Measurements from ENCODE around the gene PRAC1. TPM values are rescaled to one million over a fixed set of nuclear protein-coding genes. Genes with fewer than 3 reads are reported as not detected.
A peak's percentile ranks its signal among the peaks of the same experiment; 100 is the strongest.

The PRAC1 gene
- polyA plus RNA-seq, 6 donors from 2014 or later = not detected

DNA sequence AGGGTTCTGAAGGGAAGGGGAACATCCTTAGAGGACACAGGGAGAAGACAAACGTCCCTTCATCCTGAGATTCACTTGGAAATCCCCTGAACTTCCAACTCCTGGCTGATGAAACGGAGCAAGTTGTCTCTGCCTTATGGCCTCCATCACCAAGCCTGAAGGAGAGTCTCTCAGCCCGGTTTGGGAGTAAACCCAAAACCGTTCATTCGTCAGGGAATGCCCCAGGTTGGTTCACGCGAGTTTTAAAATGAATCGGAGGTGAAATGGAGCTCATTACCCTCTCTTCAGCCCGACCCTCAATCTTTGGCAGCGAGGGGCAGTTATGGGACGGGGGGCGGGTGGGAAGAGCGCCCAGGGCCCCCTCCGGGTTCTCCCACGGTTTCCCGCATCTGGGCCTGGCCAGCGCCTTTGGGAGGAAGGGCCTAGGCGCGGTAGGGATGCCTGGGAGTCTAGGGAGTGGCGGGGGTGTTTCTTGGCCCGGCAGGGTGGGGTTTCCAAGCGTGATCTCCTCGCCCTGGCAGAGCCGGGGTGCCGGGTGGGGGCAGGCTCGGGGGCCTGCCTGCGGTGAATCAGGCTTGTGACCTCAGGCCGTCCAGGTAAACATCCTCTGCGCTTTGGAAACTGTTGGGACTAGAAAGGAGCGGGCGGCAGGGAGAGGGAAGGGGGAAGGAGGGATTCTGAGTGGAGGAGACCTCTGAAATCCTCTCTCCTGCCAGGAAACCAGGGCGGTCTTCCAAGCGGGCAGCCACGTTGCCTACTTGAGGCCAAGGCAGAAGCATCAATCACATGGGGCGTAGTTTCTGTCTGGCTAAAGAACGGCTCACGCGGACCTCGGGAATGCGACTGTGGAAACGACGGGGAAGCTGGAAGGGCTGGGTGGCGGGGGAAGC is 30.3 kb upstream of the PRAC1 start:
- DNase-seq (no peak), ATAC-seq (ENCODE audit: low read depth in 2 of 2) (no peak)
- peaks cover 71 to 84% (median 83%) of the 10 kb centered on the region in 3 donors for H3K27me3 Mint-ChIP-seq
- peaks cover 25 to 41% (median 28%) of the 10 kb centered on the region in 3 donors for H3K4me1 Mint-ChIP-seq
- H3K27ac Mint-ChIP-seq = peak overlapping the region in 4 of 6 donors; percentile 64 to 86 (median 82)
- peaks cover 0 to 10% (median 5%) of the 10 kb centered on the region in 7 donors for H3K9me3 Mint-ChIP-seq
- peaks cover 0 to 17% of the 10 kb centered on the region in 2 donors for H3K36me3 Mint-ChIP-seq
- H3K4me3 Mint-ChIP-seq = peak overlapping the region in 3 of 8 donors; percentile 8 to 76 (median 41)

DNA sequence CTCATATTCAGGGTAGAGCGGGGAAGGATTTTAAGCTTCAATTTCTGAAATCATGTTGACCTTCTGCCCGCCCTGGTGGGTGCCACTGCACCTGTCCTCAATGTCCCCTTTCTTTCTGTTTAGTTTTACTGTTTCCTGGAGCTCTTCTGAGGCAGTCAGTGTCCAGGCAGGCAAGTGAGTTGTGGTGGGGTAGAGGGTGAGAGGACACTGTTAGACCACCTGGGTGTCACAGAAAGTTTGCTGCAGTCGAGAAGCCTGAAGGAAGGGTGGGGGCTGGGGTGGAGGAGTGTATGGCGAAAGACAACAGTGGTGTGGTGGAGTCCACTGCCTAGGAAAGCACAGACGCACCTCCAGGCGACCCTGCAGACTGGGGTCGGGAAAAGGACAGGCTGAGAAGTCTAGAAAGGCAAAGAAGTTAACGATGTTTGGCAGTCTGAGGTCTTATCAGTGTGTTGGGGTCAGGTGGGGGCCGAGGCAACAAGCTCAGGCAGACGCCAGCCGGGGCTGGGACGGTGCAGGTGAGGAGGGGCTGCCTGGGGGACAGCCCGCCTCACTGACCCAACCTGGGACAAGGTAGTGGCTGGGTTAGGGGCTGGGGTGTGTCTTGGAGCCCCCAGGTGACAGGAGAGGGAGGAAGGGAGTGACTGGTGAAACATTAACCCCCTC is 29.5 kb upstream of the PRAC1 start:
- DNase-seq (no peak), ATAC-seq (ENCODE audit: low read depth in 2 of 2) (no peak)
- Mint-ChIP-seq H3K4me1 (peaks cover 23 to 42% (median 28%) of the 10 kb centered on the region in 3 donors), H3K4me3 (peak overlapping the region in 2 of 8 donors; percentile 9 to 76), H3K27ac (peak overlapping the region in 3 of 6 donors; percentile 23 to 86 (median 32)), H3K36me3 (peaks cover 0 to 17% of the 10 kb centered on the region in 2 donors), H3K9me3 (peaks cover 0 to 10% (median 6%) of the 10 kb centered on the region in 7 donors), H3K27me3 (peaks cover 69 to 85% (median 81%) of the 10 kb centered on the region in 3 donors)

DNA sequence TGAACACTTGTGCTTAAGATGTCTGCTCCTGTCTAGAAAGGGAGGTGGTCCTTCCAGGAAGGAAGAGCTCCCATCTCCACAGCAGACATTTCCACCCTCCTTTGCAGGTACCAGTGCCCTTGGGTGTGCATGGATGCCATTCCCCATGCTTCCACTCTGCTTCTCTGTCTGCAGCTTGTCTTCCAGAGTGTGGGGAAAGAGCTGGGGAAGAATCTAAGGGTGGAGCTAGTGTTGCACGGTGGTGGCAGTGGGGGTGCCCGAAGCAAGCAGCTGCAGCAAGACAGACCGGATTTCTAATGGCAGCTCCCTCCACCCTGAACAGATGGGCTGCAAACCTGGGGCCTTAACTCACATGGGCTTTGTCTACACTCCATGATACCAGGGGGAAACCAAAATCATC is 28.9 kb upstream of the PRAC1 start:
- ATAC-seq (ENCODE audit: low read depth in 2 of 2) (no peak), DNase-seq (no peak)
- peaks cover 72 to 85% (median 81%) of the 10 kb centered on the region in 3 donors for H3K27me3 Mint-ChIP-seq
- peaks cover 27 to 42% (median 32%) of the 10 kb centered on the region in 3 donors for H3K4me1 Mint-ChIP-seq
- H3K4me3 Mint-ChIP-seq = peak overlapping the region in 1 of 8 donors; percentile 76
- H3K36me3 Mint-ChIP-seq = peaks cover 0 to 17% of the 10 kb centered on the region in 2 donors
- peaks cover 0 to 11% (median 8%) of the 10 kb centered on the region in 7 donors for H3K9me3 Mint-ChIP-seq
- H3K27ac Mint-ChIP-seq = peak overlapping the region in 2 of 6 donors; percentile 23 to 38

DNA sequence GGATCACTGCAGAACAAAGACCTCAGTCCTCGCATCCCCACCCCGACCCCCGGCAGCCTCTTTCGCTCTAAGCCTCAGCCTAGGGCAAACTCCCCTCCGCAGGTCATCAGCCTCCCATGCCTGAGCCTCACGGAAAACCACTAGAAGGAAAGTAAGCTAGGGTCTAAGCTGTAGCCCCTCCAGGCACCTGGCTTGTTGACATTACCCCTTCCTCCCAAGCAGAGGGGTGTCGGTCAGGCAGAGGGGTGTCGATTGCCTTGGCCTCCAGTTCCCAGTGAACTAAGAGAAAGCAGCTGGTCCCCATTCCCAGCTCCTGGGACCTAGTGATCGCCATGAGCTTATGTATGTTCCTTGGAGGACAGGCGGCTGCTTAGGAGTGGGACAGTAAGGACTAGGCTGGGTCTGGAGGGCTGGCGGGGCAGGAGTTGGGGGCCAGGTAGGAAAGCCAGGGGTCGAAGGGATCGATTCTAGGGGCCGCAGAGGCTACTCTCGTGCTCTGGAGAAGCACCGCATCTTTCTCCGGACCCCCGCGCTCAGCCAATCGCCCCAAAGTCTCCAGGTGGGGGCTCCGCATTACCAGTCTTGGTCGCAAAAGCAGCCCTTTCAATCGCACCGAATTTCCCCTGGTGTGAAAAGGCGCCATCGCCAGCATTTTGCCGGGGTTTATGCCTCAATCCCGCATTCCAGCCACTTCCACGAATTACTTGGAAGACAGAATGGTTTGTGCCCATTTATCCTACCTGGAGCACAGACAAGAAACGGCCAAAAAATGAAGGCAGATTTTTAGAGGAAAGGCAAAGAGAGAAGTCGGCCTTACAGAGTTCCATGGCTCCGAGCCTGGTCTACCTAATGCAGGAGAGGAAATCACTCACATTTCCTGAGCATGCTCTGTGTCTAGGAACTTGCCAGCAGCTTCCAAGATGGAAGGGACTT is 27.6 kb upstream of the PRAC1 start:
- H3K27ac Mint-ChIP-seq = peak overlapping the region in 4 of 6 donors; percentile 70 to 89 (median 82)
- peaks cover 0 to 11% (median 8%) of the 10 kb centered on the region in 7 donors for H3K9me3 Mint-ChIP-seq
- H3K4me1 Mint-ChIP-seq = peaks cover 26 to 33% (median 31%) of the 10 kb centered on the region in 3 donors
- peak overlapping the region in 2 of 8 donors; percentile 15 to 65 for H3K4me3 Mint-ChIP-seq
- no peak for DNase-seq
- peaks cover 0 to 17% of the 10 kb centered on the region in 2 donors for H3K36me3 Mint-ChIP-seq
- ATAC-seq (ENCODE audit: low read depth in 2 of 2) = no peak
- H3K27me3 Mint-ChIP-seq = peaks cover 72 to 86% (median 82%) of the 10 kb centered on the region in 3 donors

DNA sequence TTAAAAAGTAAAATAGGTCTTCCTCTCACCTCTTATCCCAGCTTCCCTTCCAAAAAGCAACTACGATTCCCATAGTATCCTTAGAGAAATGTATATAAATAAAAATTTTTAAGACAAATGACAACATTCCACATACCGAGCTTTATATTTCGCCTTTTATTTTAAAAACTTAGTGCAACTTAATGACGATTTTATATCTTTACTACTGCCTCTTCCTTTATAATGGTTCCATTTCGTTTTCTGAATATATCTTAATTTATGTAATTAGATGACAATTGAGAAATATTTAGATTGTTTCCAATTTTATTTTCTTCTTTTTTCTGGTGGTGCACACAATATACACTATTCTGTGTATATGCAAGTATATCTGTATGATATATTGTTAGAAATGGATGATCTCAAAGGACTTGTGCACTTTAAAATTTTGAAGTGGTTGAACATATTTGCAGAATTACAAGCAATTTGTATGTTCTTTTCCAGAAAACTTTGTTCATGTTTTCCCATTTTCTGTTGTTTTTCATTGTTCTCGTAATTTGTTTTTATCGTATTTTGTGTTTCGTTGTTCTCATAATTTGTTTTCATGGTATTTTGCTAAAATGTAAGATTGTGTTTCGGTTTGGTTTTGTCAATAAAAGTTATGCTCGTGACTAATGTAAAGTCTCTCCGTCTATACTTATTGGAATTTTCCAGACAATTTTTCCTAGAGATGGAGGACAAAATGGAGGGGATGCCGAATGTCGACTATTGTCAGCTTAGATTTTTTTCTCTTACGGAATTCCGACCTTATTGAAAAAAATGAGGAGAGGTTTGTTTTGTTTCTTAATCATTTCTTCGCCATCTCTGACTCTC is 26.6 kb upstream of the PRAC1 start:
- Mint-ChIP-seq H3K4me1 (peaks cover 19 to 29% (median 24%) of the 10 kb centered on the region in 3 donors), H3K27ac (peak overlapping the region in 4 of 6 donors; percentile 70 to 89 (median 82)), H3K27me3 (peaks cover 74 to 86% (median 83%) of the 10 kb centered on the region in 3 donors), H3K9me3 (peaks cover 0 to 11% (median 8%) of the 10 kb centered on the region in 7 donors), H3K4me3 (peak overlapping the region in 3 of 8 donors; percentile 15 to 65 (median 18)), H3K36me3 (peaks cover 0 to 17% of the 10 kb centered on the region in 2 donors)
- ATAC-seq (ENCODE audit: low read depth in 2 of 2) (no peak), DNase-seq (no peak)

DNA sequence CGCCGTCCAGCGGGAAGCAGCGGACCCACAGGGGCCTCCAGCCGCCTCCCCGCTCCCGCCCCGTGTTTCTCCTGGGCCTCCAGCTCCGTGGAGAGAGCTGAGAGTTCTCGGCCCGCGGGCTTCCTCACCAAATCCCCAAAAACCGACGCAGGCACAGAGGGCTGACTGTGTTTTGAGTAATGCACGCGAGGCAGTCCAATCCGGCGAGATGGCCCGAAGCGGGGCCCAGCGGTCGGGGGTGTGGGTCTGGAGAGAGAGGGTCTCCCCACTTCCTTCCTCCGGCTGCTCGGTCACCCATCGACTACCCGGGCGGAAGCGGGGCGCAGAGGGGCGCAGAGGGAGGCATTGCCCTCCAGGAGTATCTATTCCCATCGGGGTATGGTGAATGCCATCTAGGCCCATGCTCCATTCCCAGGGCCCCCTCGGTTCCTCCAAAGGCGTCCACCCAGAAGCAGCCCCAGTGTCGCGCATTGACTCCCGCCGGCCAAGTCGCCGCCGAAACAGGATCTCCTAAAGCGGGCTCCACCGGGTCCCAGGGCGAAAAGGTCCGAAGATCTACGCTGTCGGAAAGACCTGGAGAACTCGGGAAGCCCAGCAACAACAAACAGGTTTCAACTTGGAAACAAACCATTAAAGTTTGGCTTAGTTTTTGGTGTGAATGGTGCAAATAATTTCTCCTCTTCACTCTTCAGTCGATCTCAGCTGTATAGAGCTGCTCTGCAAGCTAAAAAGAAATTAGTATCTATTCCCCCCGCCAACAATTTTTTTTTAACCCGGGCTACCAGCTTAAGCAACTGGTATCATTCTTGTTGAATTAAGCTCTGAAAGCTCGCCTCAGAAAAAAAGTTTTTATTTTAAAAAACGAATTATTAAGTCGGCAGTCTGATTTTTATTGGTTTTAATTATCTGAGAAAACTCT is 25.4 kb upstream of the PRAC1 start:
- Mint-ChIP-seq H3K36me3 (peaks cover 0 to 17% of the 10 kb centered on the region in 2 donors), H3K4me3 (peak overlapping the region in 4 of 8 donors; percentile 8 to 69 (median 25)), H3K27ac (peak overlapping the region in 3 of 6 donors; percentile 36 to 85 (median 66)), H3K9me3 (peaks cover 0 to 11% (median 10%) of the 10 kb centered on the region in 7 donors), H3K27me3 (peaks cover 70 to 86% (median 83%) of the 10 kb centered on the region in 3 donors), H3K4me1 (peaks cover 11 to 18% (median 12%) of the 10 kb centered on the region in 3 donors)
- no peak for ATAC-seq (ENCODE audit: low read depth in 2 of 2)
- no peak for DNase-seq

DNA sequence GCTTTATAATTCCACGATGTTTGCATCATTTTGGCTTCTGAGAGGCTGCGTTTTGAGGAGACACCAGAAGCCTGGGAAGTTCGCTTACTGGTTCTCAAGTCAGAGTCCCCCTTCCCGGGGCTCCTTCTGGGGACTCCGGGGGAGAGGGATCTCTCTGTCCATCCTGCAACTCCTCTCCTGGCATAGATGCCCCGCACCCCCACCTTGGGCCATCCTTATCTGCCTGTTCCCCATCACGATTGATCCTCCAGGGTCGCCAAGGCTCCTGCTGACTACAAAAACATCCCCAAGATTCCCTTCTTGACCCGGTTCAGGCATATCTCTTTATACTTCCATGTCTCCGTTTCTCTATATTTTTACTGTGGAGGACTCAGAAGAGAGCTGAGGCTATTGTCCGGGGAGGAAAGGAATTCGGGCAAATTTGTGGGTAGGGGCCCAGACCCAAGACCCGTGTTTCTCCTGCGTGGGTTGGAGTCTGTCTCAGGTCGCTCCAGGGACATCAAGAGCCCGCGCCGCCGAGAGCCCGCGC is 24.7 kb upstream of the PRAC1 start:
- ATAC-seq (ENCODE audit: low read depth in 2 of 2) = no peak

DNA sequence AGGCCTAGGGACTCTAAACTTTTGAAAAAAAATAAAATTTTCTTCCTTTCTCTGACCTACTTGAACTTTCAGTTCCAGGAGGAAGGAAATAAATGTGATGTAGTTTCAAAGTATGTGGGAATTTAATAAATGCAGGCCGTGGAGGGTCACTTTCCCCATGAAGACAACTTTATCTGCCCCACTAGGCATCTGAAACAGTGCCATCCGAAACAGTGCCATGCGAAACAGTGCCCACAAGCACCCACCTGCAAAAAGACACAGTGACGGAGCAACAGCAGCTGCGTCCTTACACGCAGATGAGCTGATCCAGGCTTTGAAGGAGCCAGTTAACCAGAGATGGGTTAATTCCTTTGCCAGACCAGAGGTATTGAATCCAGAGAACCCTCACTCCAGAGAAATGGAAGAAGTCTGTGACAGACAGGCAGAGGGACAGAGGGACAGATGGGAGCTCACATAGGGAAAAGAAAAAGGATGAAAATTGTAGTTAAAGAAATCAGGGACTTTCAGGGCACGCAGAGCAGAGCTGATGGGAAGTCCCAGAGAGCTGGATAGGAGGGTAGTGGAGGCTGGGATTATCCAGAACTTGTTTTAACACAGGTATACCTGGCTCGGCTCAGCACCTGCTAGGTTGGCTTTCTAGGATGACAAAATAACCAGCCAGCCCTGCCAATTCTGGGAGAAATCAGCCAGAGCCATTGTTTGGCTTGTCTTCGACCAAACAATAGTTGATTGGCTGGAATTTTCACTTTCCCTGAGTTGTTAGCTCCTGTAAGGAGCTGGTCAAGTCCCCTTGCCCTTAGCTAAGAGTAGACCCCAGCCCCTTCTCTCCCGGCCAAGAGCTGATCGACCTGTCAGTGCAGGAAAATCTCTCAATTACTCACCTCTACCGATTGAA is 23.3 kb upstream of the PRAC1 start:
- DNase-seq (no peak), ATAC-seq (ENCODE audit: low read depth in 2 of 2) (no peak)
- peaks cover 0 to 13% (median 8%) of the 10 kb centered on the region in 7 donors for H3K9me3 Mint-ChIP-seq
- H3K4me3 Mint-ChIP-seq = peak overlapping the region in 2 of 8 donors; percentile 13 to 69
- peaks cover 10 to 12% (median 11%) of the 10 kb centered on the region in 3 donors for H3K4me1 Mint-ChIP-seq
- H3K36me3 Mint-ChIP-seq = peaks cover 0 to 7% of the 10 kb centered on the region in 2 donors
- H3K27ac Mint-ChIP-seq = peak overlapping the region in 2 of 6 donors; percentile 37 to 58
- H3K27me3 Mint-ChIP-seq = peaks cover 67 to 88% (median 74%) of the 10 kb centered on the region in 3 donors

More for the DNA sequence above, 24.7 kb upstream of the PRAC1 start:
- peaks cover 0 to 13% (median 10%) of the 10 kb centered on the region in 7 donors for H3K9me3 Mint-ChIP-seq
- peaks cover 10 to 18% (median 11%) of the 10 kb centered on the region in 3 donors for H3K4me1 Mint-ChIP-seq
- peaks cover 70 to 86% (median 80%) of the 10 kb centered on the region in 3 donors for H3K27me3 Mint-ChIP-seq
- H3K4me3 Mint-ChIP-seq = peak overlapping the region in 4 of 8 donors; percentile 45 to 82 (median 64)
- H3K27ac Mint-ChIP-seq = peak overlapping the region in 4 of 6 donors; percentile 58 to 93 (median 74)
- no peak for DNase-seq
- H3K36me3 Mint-ChIP-seq = peaks cover 0 to 16% of the 10 kb centered on the region in 2 donors

DNA sequence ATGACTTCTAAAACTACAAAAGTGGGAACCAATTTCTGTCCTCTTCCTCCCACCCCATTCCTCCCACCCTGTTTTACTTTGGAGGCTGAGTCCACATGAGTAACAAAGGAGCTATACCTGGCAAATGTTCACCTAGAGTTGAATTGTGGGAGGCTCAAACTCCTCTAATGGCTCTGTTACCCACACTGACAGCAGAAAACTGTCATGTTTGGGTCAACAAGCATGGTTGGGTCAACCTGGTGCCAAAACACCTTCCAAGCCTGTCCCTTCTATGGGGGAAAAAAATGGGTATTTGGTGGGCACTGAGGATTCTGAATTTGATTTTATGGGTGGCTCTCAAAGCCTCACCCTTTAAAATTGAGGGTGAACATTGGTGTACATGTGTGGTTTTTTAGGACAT is 18.2 kb upstream of the PRAC1 start:
- Mint-ChIP-seq H3K4me1 (peaks cover 5 to 10% (median 7%) of the 10 kb centered on the region in 3 donors), H3K36me3 (no peaks in the 10 kb centered on the region), H3K27ac (no peak overlapping the region), H3K9me3 (peaks cover 0 to 16% (median 4%) of the 10 kb centered on the region in 7 donors), H3K4me3 (peak overlapping the region in 2 of 8 donors; percentile 2 to 51), H3K27me3 (peaks cover 73 to 92% (median 81%) of the 10 kb centered on the region in 3 donors)
- ATAC-seq (ENCODE audit: low read depth in 2 of 2) = no peak
- DNase-seq = no peak

Measured in naive B cell (primary cell).